OCI-LY7 (cell line): ENCODE results near the gene ELOVL4. TPM values are rescaled to one million over a fixed set of nuclear protein-coding genes. Genes with fewer than 3 reads are reported as not detected.

Source experiments
- BruUV-seq: library from RNA; stranded (reverse); fragments of 400-500 nt; replicated peaks from 2 replicates; lab custom pipeline; 2021; lab: Mats Ljungman, UMichigan
- CTCF ChIA-PET: fragments of 300-600 bp; sonication (Branson Sonifier 250); formaldehyde crosslinking; loops from one replicate; lab custom pipeline; 2022; ENCODE audit warnings: antibody characterized with exemption; ENCODE audit not compliant: unreplicated experiment; lab: Charles Lee
- POLR2A ChIA-PET: fragments of 300-600 bp; sonication (Branson Sonifier 250); formaldehyde crosslinking; loops from one replicate; lab custom pipeline; 2022; ENCODE audit warnings: antibody characterized with exemption; lab: Charles Lee
- DNase-seq: peaks from one replicate; pipeline ENCODE4 v3.0.0-alpha.2; 2015; ENCODE audit warnings: low spot score
- H2AFZ ChIP-seq: fragments of 200-600 bp; sonication (generic), shearing (Covaris generic); 2 replicates; pipeline ENCODE4 v1.6.1; 2014; ENCODE audit warnings: mild to moderate bottlenecking, antibody characterized with exemption, low read length, moderate library complexity
- H3K27ac ChIP-seq: fragments of 200-600 bp; sonication (generic); 2 replicates; pipeline ENCODE4 v1.5.1; 2014; ENCODE audit warnings: mixed run types, low read depth, mild to moderate bottlenecking, moderate library complexity, low read length, inconsistent platforms; ENCODE audit not compliant: poor library complexity, severe bottlenecking
- H3K36me3 ChIP-seq: fragments of 200-600 bp; sonication (generic); 2 replicates; pipeline ENCODE4 v1.6.1; 2014; ENCODE audit warnings: mild to moderate bottlenecking, antibody characterized with exemption, low read length, moderate library complexity, mixed read lengths; ENCODE audit not compliant: insufficient read depth
- H3K4me1 ChIP-seq: fragments of 200-600 bp; sonication (generic); 2 replicates; pipeline ENCODE4 v1.5.1; 2014; ENCODE audit warnings: mild to moderate bottlenecking, low read length; ENCODE audit not compliant: insufficient read depth, poor library complexity, severe bottlenecking
- H3K4me2 ChIP-seq: fragments of 200-600 bp; sonication (generic); 2 replicates; pipeline ENCODE4 v1.6.1; 2014; ENCODE audit warnings: mild to moderate bottlenecking, low read length
- H3K4me3 ChIP-seq: fragments of 200-600 bp; sonication (generic); 2 replicates; pipeline ENCODE4 v1.5.1; 2014; ENCODE audit warnings: mild to moderate bottlenecking, low read depth, low read length; ENCODE audit not compliant: poor library complexity, severe bottlenecking
- H3K79me2 ChIP-seq: fragments of 200-600 bp; sonication (generic); 2 replicates; pipeline ENCODE4 v1.6.1; 2016; ENCODE audit warnings: low read depth, mild to moderate bottlenecking, low read length, moderate library complexity, mixed read lengths; ENCODE audit not compliant: insufficient read depth
- H3K9me2 ChIP-seq: fragments of 200-600 bp; sonication (generic); 2 replicates; pipeline ENCODE4 v1.6.1; 2016; ENCODE audit warnings: mild to moderate bottlenecking, low read length, mixed read lengths; ENCODE audit not compliant: insufficient read depth
- H3K9me3 ChIP-seq: fragments of 200-600 bp; sonication (generic); 2 replicates; pipeline ENCODE4 v1.6.1; 2014; ENCODE audit warnings: mild to moderate bottlenecking, mixed run types, low read length, mixed read lengths
- H4K20me1 ChIP-seq: fragments of 200-600 bp; sonication (generic); 2 replicates; pipeline ENCODE4 v1.6.1; 2014; ENCODE audit warnings: mild to moderate bottlenecking, antibody characterized with exemption, low read length, moderate library complexity, mixed read lengths; ENCODE audit not compliant: insufficient read depth
- CTCF ChIP-seq: fragments of 200-600 bp; sonication (generic); conservative IDR thresholded peaks from 2 replicates; pipeline ENCODE4 v1.5.1; 2014; ENCODE audit warnings: mild to moderate bottlenecking, antibody characterized with exemption, low read length, moderate library complexity, mixed read lengths
- EZH2phosphoT487 ChIP-seq: fragments of 200-600 bp; sonication (generic); IDR thresholded peaks from 2 replicates; pipeline ENCODE4 v1.6.1; 2018; ENCODE audit warnings: low read depth, borderline replicate concordance, mild to moderate bottlenecking, mixed run types, antibody characterized with exemption, low read length, moderate library complexity, mixed read lengths
- intact Hi-C: fragments of 100-400 bp; cut with micrococcal nuclease; formaldehyde crosslinking; loops from one replicate; pipeline ENCODE4 v1.10.0; 2022; ENCODE audit not compliant: unreplicated experiment
- total RNA-seq, 2 experiments: library from RNA; depleted of rRNA in 1 of 2; stranded (reverse); fragments of >200 nt in 1 of 2; shearing (Covaris generic) in 1 of 2; gene quantifications; 2 replicates each; pipeline ENCODE4 v1.2.3, GENCODE V29; 2014 to 2022

The ELOVL4 gene
- total RNA-seq, 2 experiments from 2014 or later: not detected

GRCh38 chr6:79984261-79984660, 36.9 kb upstream of the ELOVL4 start:
- H4K20me1 ChIP-seq: no peaks in the 10 kb centered on the region
- no TSS peak for BruUV-seq
- DNase-seq: no peak
- no peaks in the 10 kb centered on the region for H3K9me3 ChIP-seq
- ChIA-PET POLR2A (interaction anchor here (0.9 kb wide), 1 partner anchor 9 kb away, joined by 3 read pairs; no protein-coding TSS in a partner anchor), CTCF (no interaction called here)
- H3K9me2 ChIP-seq: no peaks in the 10 kb centered on the region
- H3K4me1 ChIP-seq: no peaks in the 10 kb centered on the region
- H3K27ac ChIP-seq: no peak overlapping the region
- intact Hi-C loops: no loop called here
- no peak overlapping the region for H3K4me3 ChIP-seq
- no peaks in the 10 kb centered on the region for H3K79me2 ChIP-seq
- TF ChIP-seq CTCF (no peak), EZH2phosphoT487 (no peak)
- no peaks in the 10 kb centered on the region for H3K36me3 ChIP-seq
- H3K4me2 ChIP-seq: no peak overlapping the region
- no peak overlapping the region for H2AFZ ChIP-seq

GRCh38 chr6:79981652-79982051, 34.3 kb upstream of the ELOVL4 start:
- H3K27ac ChIP-seq: no peak overlapping the region
- POLR2A ChIA-PET: interaction anchor here (0.7 to 1.1 kb wide), 2 partner anchors 21 to 1428 kb away, joined by 3 to 6 read pairs; no protein-coding TSS in a partner anchor

More at GRCh38 chr6:79981652-79982051, 34.3 kb upstream of the ELOVL4 start:
- no peak overlapping the region for H2AFZ ChIP-seq
- no peaks in the 10 kb centered on the region for H3K4me1 ChIP-seq
- H3K4me3 ChIP-seq: no peak overlapping the region
- no peaks in the 10 kb centered on the region for H3K9me3 ChIP-seq
- H3K4me2 ChIP-seq: no peak overlapping the region
- no peaks in the 10 kb centered on the region for H4K20me1 ChIP-seq
- no TSS peak for BruUV-seq
- H3K36me3 ChIP-seq: no peaks in the 10 kb centered on the region
- intact Hi-C loops: no loop called here
- H3K79me2 ChIP-seq: no peaks in the 10 kb centered on the region
- DNase-seq: no peak
- TF ChIP-seq EZH2phosphoT487: no peak
- no peak for TF ChIP-seq CTCF
- H3K9me2 ChIP-seq: no peaks in the 10 kb centered on the region
- CTCF ChIA-PET: no interaction called here
